ENCODE data around the gene SLIT1.

SLIT1 gene

DNA sequence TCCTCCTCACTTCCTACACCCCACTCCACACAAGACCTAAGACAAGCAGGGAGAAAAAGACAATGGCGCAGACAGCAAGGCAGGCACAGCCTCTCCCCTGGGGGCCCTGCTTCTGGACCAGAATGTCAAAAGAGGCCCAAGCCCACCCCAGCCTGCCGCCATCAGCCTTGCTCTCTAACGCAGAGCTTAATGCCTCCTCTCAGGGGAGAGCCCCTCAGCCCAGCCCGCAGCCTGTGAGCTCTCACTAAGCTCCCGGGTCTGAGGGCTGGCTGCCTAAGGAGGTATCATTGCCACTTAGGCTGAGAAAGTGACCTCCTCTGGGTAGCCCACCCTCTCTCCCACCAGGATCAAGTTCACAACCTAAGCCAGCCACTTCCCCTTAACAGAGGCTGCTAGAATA, 16.7 kb downstream of the SLIT1 start:
- no peak overlapping the region for H4K91ac ChIP-seq (ENCODE audit: low read length)
- no peak overlapping the region for H3K9ac ChIP-seq (ENCODE audit: low read length)
- no peak overlapping the region for H3K4ac ChIP-seq (ENCODE audit: low read depth in 1 of 2, low read length in 2 of 2)
- no peak overlapping the region for H3K27ac ChIP-seq (ENCODE audit: low read length, poor library complexity, severe bottlenecking)
- no peaks in the 10 kb centered on the region for H3K9me3 ChIP-seq (ENCODE audit: control insufficient read depth, low read length)
- no peak for DNase-seq
- no peaks in the 10 kb centered on the region for H3K79me1 ChIP-seq (replicated peaks; ENCODE audit: low read length, poor library complexity, severe bottlenecking)
- no peaks in the 10 kb centered on the region for H3K4me1 ChIP-seq (ENCODE audit: control insufficient read depth, insufficient read depth, low read depth, low read length)
- H3K4me2 ChIP-seq (ENCODE audit: low read length, poor library complexity, severe bottlenecking): no peak overlapping the region
- no peak overlapping the region for H2BK5ac ChIP-seq (ENCODE audit: low read depth, low read length, poor library complexity, severe bottlenecking)
- H2AFZ ChIP-seq (ENCODE audit: low read depth, low read length): no peak overlapping the region
- peaks cover 55 to 59% of the 10 kb centered on the region in 2 experiments for H3K27me3 ChIP-seq (ENCODE audit: control insufficient read depth in 1 of 2, insufficient read depth in 1 of 2, low read length in 2 of 2)
- no peak overlapping the region for H2AK5ac ChIP-seq (ENCODE audit: low read length, severe bottlenecking)
- no peak overlapping the region for H3K4me3 ChIP-seq (ENCODE audit: insufficient read depth in 1 of 2, low read depth in 1 of 2, low read length in 2 of 2)
- H2BK15ac ChIP-seq (ENCODE audit: low read depth, poor library complexity, severe bottlenecking): no peak overlapping the region
- no peaks in the 10 kb centered on the region for H3K36me3 ChIP-seq (ENCODE audit: control insufficient read depth in 1 of 2, insufficient read depth in 2 of 2, low read depth in 1 of 2, low read length in 2 of 2)
- WGBS: 73% methylated on average over 5 of the region's 5 CpGs
- H3K23ac ChIP-seq (ENCODE audit: low read length in 2 of 2): no peak overlapping the region
- H3K14ac ChIP-seq (ENCODE audit: low read length in 2 of 2): no peak overlapping the region
- no peak overlapping the region for H2BK12ac ChIP-seq (ENCODE audit: low read length in 2 of 2)
- no peak overlapping the region for H4K8ac ChIP-seq (ENCODE audit: low read length)
- H3K18ac ChIP-seq (ENCODE audit: low read depth in 1 of 2, low read length in 2 of 2): no peak overlapping the region
- no peak overlapping the region for H2BK120ac ChIP-seq (ENCODE audit: low read depth, low read length)

DNA sequence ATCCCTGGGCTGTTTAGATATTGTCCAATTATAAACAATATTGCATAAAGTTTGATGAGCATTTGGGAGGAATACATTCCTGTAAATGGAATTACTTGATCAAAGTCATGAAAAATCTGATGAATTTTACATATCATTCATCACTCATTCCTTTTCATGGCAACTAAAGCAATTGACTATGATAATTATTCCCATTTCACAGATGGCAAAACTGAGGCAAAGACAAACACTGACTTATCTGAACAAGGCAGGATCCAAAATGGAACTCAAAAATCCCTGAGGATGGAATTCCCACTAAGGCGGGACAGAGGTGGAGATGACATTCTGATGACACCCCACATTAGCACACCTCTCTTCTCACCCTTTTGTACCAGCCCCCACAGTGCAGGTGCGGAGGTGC, 17.1 kb downstream of the SLIT1 start:
- Histone ChIP-seq H3K4me3 (ENCODE audit: insufficient read depth in 1 of 2, low read depth in 1 of 2, low read length in 2 of 2) (no peak overlapping the region), H4K8ac (ENCODE audit: low read length) (no peak overlapping the region), H3K9me3 (ENCODE audit: control insufficient read depth, low read length) (no peaks in the 10 kb centered on the region), H3K18ac (ENCODE audit: low read depth in 1 of 2, low read length in 2 of 2) (no peak overlapping the region), H3K14ac (ENCODE audit: low read length in 2 of 2) (no peak overlapping the region), H3K27me3 (ENCODE audit: control insufficient read depth in 1 of 2, insufficient read depth in 1 of 2, low read length in 2 of 2) (peaks cover 55 to 59% of the 10 kb centered on the region in 2 experiments), H3K79me1 (replicated peaks; ENCODE audit: low read length, poor library complexity, severe bottlenecking) (no peaks in the 10 kb centered on the region), H2BK5ac (ENCODE audit: low read depth, low read length, poor library complexity, severe bottlenecking) (no peak overlapping the region), H3K4me1 (ENCODE audit: control insufficient read depth, insufficient read depth, low read depth, low read length) (no peaks in the 10 kb centered on the region), H2AFZ (ENCODE audit: low read depth, low read length) (no peak overlapping the region), H2AK5ac (ENCODE audit: low read length, severe bottlenecking) (no peak overlapping the region), H3K36me3 (ENCODE audit: control insufficient read depth in 1 of 2, insufficient read depth in 2 of 2, low read depth in 1 of 2, low read length in 2 of 2) (no peaks in the 10 kb centered on the region), H3K9ac (ENCODE audit: low read length) (no peak overlapping the region), H2BK12ac (ENCODE audit: low read length in 2 of 2) (no peak overlapping the region), H3K27ac (ENCODE audit: low read length, poor library complexity, severe bottlenecking) (no peak overlapping the region), H3K4ac (ENCODE audit: low read depth in 1 of 2, low read length in 2 of 2) (no peak overlapping the region), H2BK120ac (ENCODE audit: low read depth, low read length) (no peak overlapping the region), H3K23ac (ENCODE audit: low read length in 2 of 2) (no peak overlapping the region), H4K91ac (ENCODE audit: low read length) (no peak overlapping the region), H2BK15ac (ENCODE audit: low read depth, poor library complexity, severe bottlenecking) (no peak overlapping the region), H3K4me2 (ENCODE audit: low read length, poor library complexity, severe bottlenecking) (no peak overlapping the region)
- WGBS: 79% methylated on average over 2 of the region's 2 CpGs
- DNase-seq: no peak

DNA sequence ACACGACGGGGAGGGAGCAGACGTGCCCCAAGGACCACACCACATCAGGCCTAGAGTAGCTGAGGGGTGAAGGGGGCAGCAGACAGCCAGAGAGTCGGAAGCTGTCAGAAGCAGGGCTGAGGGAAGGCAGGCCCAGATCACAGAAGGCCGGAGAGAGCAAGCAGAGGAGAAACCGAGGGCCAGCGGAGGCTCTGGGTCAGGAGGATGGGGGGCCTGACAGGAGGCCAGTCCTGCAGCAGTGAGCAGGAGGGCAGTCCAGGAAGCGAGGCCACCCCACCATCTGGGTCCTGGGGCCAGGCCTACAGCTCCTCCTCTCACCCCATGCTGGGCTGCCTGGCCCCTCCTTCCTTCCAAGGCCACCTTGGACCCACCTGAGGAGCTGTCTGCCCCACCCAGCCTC, 20.3 kb downstream of the SLIT1 start:
- WGBS: 73% methylated on average over 8 of the region's 8 CpGs
- Histone ChIP-seq H2BK15ac (ENCODE audit: low read depth, poor library complexity, severe bottlenecking) (no peak overlapping the region), H3K36me3 (ENCODE audit: control insufficient read depth in 1 of 2, insufficient read depth in 2 of 2, low read depth in 1 of 2, low read length in 2 of 2) (no peaks in the 10 kb centered on the region)

DNA sequence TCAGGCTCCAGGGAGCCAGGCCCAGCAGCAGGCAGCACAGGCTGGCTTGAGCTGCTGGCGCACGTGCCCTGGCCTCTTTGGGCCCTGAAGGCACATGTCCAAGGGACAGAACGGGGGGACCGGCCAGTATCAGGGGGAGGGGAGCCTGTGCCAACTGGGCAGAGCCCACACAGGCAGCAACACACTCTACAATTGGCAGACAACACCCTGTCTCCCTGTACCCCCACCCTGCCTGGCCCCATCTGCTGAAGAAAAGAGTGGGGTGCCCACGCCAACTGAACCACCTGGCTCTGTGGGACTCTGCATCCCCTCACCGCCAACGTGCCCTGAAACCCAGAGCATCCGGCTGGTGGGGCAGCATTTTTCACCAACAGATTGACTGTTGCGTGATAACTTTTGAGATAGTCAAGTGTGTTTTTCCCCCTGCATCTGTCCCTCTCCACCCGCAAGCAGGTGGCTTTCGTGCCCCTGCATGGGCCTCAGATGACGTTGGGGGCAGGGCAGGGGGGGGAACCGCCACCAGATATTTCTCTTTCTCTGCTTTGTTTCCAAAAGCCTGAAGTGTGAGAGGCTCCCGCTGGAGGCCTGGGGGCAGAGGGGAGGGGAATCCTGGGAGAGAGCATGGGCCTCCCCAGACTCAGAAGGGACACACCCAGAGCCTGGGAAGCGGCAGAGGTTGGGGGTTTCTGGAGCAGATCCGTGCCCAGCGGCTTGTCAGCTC, 21.8 kb downstream of the SLIT1 start:
- WGBS: 74% methylated on average over 17 of the region's 17 CpGs
- Histone ChIP-seq H3K79me1 (replicated peaks; ENCODE audit: low read length, poor library complexity, severe bottlenecking) (no peaks in the 10 kb centered on the region), H3K4me2 (ENCODE audit: low read length, poor library complexity, severe bottlenecking) (no peak overlapping the region), H2BK12ac (ENCODE audit: low read length in 2 of 2) (no peak overlapping the region), H3K27me3 (ENCODE audit: control insufficient read depth in 1 of 2, insufficient read depth in 1 of 2, low read length in 2 of 2) (peaks cover 23 to 34% of the 10 kb centered on the region in 2 experiments), H3K4me3 (ENCODE audit: insufficient read depth in 1 of 2, low read depth in 1 of 2, low read length in 2 of 2) (no peak overlapping the region), H3K4ac (ENCODE audit: low read depth in 1 of 2, low read length in 2 of 2) (no peak overlapping the region), H3K4me1 (ENCODE audit: control insufficient read depth, insufficient read depth, low read depth, low read length) (no peaks in the 10 kb centered on the region), H4K8ac (ENCODE audit: low read length) (no peak overlapping the region), H3K23ac (ENCODE audit: low read length in 2 of 2) (no peak overlapping the region), H2BK15ac (ENCODE audit: low read depth, poor library complexity, severe bottlenecking) (no peak overlapping the region), H3K9ac (ENCODE audit: low read length) (no peak overlapping the region), H3K9me3 (ENCODE audit: control insufficient read depth, low read length) (no peaks in the 10 kb centered on the region), H4K91ac (ENCODE audit: low read length) (no peak overlapping the region), H2AK5ac (ENCODE audit: low read length, severe bottlenecking) (no peak overlapping the region), H2AFZ (ENCODE audit: low read depth, low read length) (no peak overlapping the region), H2BK120ac (ENCODE audit: low read depth, low read length) (no peak overlapping the region), H3K14ac (ENCODE audit: low read length in 2 of 2) (no peak overlapping the region), H3K18ac (ENCODE audit: low read depth in 1 of 2, low read length in 2 of 2) (no peak overlapping the region), H2BK5ac (ENCODE audit: low read depth, low read length, poor library complexity, severe bottlenecking) (no peak overlapping the region), H3K36me3 (ENCODE audit: control insufficient read depth in 1 of 2, insufficient read depth in 2 of 2, low read depth in 1 of 2, low read length in 2 of 2) (no peaks in the 10 kb centered on the region), H3K27ac (ENCODE audit: low read length, poor library complexity, severe bottlenecking) (no peak overlapping the region)
- DNase-seq: no peak

More for the DNA sequence above, 20.3 kb downstream of the SLIT1 start:
- Histone ChIP-seq H2AK5ac (ENCODE audit: low read length, severe bottlenecking) (no peak overlapping the region), H3K4me1 (ENCODE audit: control insufficient read depth, insufficient read depth, low read depth, low read length) (no peaks in the 10 kb centered on the region), H3K4ac (ENCODE audit: low read depth in 1 of 2, low read length in 2 of 2) (no peak overlapping the region), H3K27ac (ENCODE audit: low read length, poor library complexity, severe bottlenecking) (no peak overlapping the region), H2BK120ac (ENCODE audit: low read depth, low read length) (no peak overlapping the region), H3K9me3 (ENCODE audit: control insufficient read depth, low read length) (no peaks in the 10 kb centered on the region), H4K8ac (ENCODE audit: low read length) (no peak overlapping the region), H3K9ac (ENCODE audit: low read length) (no peak overlapping the region), H4K91ac (ENCODE audit: low read length) (no peak overlapping the region), H3K27me3 (ENCODE audit: control insufficient read depth in 1 of 2, insufficient read depth in 1 of 2, low read length in 2 of 2) (peaks cover 31 to 41% of the 10 kb centered on the region in 2 experiments), H2BK5ac (ENCODE audit: low read depth, low read length, poor library complexity, severe bottlenecking) (no peak overlapping the region), H3K4me3 (ENCODE audit: insufficient read depth in 1 of 2, low read depth in 1 of 2, low read length in 2 of 2) (no peak overlapping the region), H3K14ac (ENCODE audit: low read length in 2 of 2) (no peak overlapping the region), H2BK12ac (ENCODE audit: low read length in 2 of 2) (no peak overlapping the region), H2AFZ (ENCODE audit: low read depth, low read length) (no peak overlapping the region), H3K79me1 (replicated peaks; ENCODE audit: low read length, poor library complexity, severe bottlenecking) (no peaks in the 10 kb centered on the region), H3K23ac (ENCODE audit: low read length in 2 of 2) (no peak overlapping the region), H3K4me2 (ENCODE audit: low read length, poor library complexity, severe bottlenecking) (no peak overlapping the region), H3K18ac (ENCODE audit: low read depth in 1 of 2, low read length in 2 of 2) (no peak overlapping the region)
- DNase-seq: no peak

Measured in mesenchymal stem cell (in vitro differentiated cells and primary cell).